ENCODE data around the gene CITED4.
"Not testable (repeated sequence)": the region's sequence is repeated elsewhere in the genome, so short reads cannot be mapped to it uniquely, and the experiment has no call there.

GRCh38 chr1:40894858-40895257 is 32.7 kb upstream of the CITED4 start:
- TF ChIP-seq CTCF (IDR thresholded peaks at IDR 0.05; ENCODE audit: low read length); EZH2 (IDR thresholded peaks at IDR 0.05; ENCODE audit: borderline replicate concordance, low read length): not testable (repeated sequence)
